Esophagus muscularis mucosa (tissue), 4 donors: ENCODE results near the gene KLHL29. TPM values are rescaled to one million over a fixed set of nuclear protein-coding genes. Genes with fewer than 3 reads are reported as not detected.

Source experiments
- DNase-seq: peaks from one replicate; pipeline ENCODE4 v3.0.0-alpha.2; 2017; ENCODE audit errors: extremely low spot score
- H3K27ac ChIP-seq, 4 donors: fragments of 200-600 bp; sonication (generic); replicated peaks in 1 of 4; 1 replicate in 3 of 4; 2 replicates in 1 of 4; pipeline ENCODE4 v1.5.1; 2016 to 2019; ENCODE audit warnings: mild to moderate bottlenecking in 1 of 4
- H3K27me3 ChIP-seq, 4 donors: fragments of 200-600 bp; sonication (generic); one replicate each; pipeline versions ENCODE4 v1.5.1 to v1.6.0; 2016 to 2019
- H3K36me3 ChIP-seq, 4 donors: fragments of 200-600 bp; sonication (generic); one replicate each; pipeline ENCODE4 v1.5.1; 2016 to 2019
- H3K4me1 ChIP-seq, 4 donors: fragments of 200-600 bp; sonication (generic); one replicate each; pipeline ENCODE4 v1.5.1; 2016 to 2019
- H3K4me3 ChIP-seq, 4 donors: fragments of 200-600 bp; sonication (generic); 1 replicate in 2 of 4; 2 replicates in 2 of 4; pipeline ENCODE4 v1.5.1; 2016 to 2019; ENCODE audit warnings: mild to moderate bottlenecking in 4 of 4, moderate library complexity in 1 of 4
- H3K9me3 ChIP-seq, 4 donors: fragments of 200-600 bp; sonication (generic); 1 replicate in 3 of 4; 2 replicates in 1 of 4; pipeline ENCODE4 v1.5.1; 2016 to 2019
- CTCF ChIP-seq, 3 experiments: fragments of 200-600 bp in 2 of 3; fragments of 450-650 bp in 1 of 3; sonication (generic) in 2 of 3; IDR thresholded peaks; one replicate each; pipeline ENCODE4 v1.5.1; 2017 to 2019; ENCODE audit warnings: antibody characterized with exemption in 3 of 3, mild to moderate bottlenecking in 2 of 3, moderate library complexity in 1 of 3
- EP300 ChIP-seq: sonication (generic); formaldehyde crosslinking; IDR thresholded peaks from one replicate; pipeline ENCODE4 v1.6.1; 2017; ENCODE audit warnings: antibody characterized with exemption
- POLR2A ChIP-seq: fragments of 450-650 bp; IDR thresholded peaks from one replicate; pipeline ENCODE4 v1.6.1; 2017; ENCODE audit warnings: antibody characterized with exemption, moderate library complexity, mild to moderate bottlenecking, low read depth
- POLR2AphosphoS5 ChIP-seq, 2 donors: sonication (generic); formaldehyde crosslinking; IDR thresholded peaks; one replicate each; pipeline ENCODE4 v1.6.1; 2017; ENCODE audit warnings: antibody characterized with exemption in 2 of 2
- WGBS: methylation state at CpG from one replicate; pipeline ENCODE4 v1.1.5; 2018; 5-methylcytosine and 5-hydroxymethylcytosine counted together
- intact Hi-C: fragments of 100-400 bp; cut with DNase I; formaldehyde crosslinking; loops from one replicate; pipeline ENCODE4 v1.15.1; 2023
- total RNA-seq, 4 donors: library from RNA; depleted of rRNA; stranded (reverse); fragments of >200 nt; gene quantifications; one replicate each; pipeline versions ENCODE4 v1.1.0 to v1.2.1, GENCODE V29; 2016

Gene KLHL29
- total RNA-seq: 10 to 100 TPM; 22.0 to 26.1 (median 23.4) TPM

DNA sequence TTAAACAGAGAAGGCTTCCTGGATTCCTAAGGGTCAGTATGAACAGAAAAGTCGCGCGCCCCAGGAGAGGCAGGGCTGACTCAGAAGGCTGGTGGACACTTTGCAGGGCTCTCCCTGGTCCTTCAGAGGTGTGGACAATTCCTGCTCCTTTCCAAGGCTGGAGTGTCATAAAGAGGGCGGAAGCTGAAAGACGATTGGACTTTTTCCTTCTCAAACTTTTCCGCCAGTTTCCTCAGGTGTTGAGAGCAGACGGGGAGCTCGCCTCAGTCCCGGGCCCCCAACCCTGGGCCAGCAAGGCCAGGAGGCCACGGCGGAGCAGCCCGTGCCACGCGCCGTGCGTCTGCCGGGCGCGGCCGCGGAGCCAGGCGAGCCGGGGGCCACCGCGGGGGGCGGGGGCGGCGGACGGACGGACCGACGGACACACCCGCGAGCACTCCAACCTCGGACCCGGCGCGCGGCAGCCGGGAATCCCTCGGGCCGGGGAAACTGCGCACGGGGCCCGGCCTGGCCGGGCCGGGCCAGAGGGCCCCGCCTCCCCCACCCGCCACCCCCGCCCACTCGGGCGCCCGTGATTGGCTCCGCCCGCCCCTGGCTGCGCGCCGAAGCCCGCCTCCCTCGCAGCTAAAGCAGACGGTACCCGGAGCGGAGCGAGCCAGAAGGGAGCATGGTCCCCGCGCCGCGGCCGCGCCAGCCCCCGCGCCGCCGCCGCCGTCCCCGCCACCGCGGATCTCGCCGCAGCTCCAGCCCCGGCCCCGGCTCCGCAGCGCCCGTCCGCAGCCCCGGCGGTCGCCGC is at the start of gene KLHL29:
TSS of gene KLHL29 (plus strand) at position 629 of the 793 bp plus-strand sequence. CDS start 177,018 bp downstream, outside the sequence.
- Histone ChIP-seq H3K36me3 (no peaks in the 10 kb centered on the region), H3K4me3 (peak within 1 kb of the TSS; percentile 89 to 96 (median 92)), H3K9me3 (no peaks in the 10 kb centered on the region), H3K27me3 (peaks cover 0 to 11% (median 0%) of the 10 kb centered on the region in 4 donors), H3K4me1 (peaks cover 16 to 44% (median 40%) of the 10 kb centered on the region in 4 donors), H3K27ac (peak within 1 kb of the TSS; percentile 94 to 97 (median 95))
- WGBS: no CpG with 5 or more reads among the region's 91 CpGs
- intact Hi-C loops: loop anchor here (5.0 to 10.0 kb wide), 2 partner anchors 80 to 238 kb away; no protein-coding TSS in a partner anchor
- peak; percentile 95 for DNase-seq
- TF ChIP-seq EP300 (no peak), POLR2AphosphoS5 (IDR thresholded peaks at IDR 0.05) (peak; percentile 92 to 93), POLR2A (no peak), CTCF (IDR thresholded peaks at IDR 0.05) (no peak)

DNA sequence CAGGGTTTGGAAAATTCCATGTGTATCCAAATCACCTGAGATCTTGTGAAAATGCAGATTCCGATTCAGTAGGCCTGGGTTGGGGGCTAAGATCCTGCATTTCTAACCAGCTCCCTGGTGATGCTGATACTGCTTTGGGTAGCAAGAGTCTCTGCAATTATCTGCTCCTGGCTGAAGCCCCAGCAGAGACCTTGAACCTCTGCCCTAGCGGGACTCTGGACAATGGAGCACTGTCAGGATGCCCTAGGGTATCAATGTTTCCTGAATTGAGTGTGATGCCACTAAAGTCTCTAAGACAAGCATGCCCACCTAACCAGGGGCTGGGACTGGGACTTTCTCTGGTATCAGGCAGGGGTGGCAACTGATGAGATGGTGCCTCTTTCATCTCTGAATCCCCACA is 49.4 kb upstream of the KLHL29 start:
- no peaks in the 10 kb centered on the region for H3K36me3 ChIP-seq
- peaks cover 0 to 7% (median 0%) of the 10 kb centered on the region in 4 donors for H3K27me3 ChIP-seq
- no peak overlapping the region for H3K27ac ChIP-seq
- no peak for TF ChIP-seq EP300
- no peak for TF ChIP-seq POLR2A
- H3K9me3 ChIP-seq: peaks cover 0 to 6% (median 2%) of the 10 kb centered on the region in 4 donors
- 88% methylated on average over 2 of the region's 2 CpGs for WGBS
- H3K4me1 ChIP-seq: peaks cover 0 to 7% (median 2%) of the 10 kb centered on the region in 4 donors
- H3K4me3 ChIP-seq: no peak overlapping the region
- DNase-seq: no peak
- intact Hi-C loops: loop anchor here (10.0 kb wide), 1 partner anchor 211 kb away; no protein-coding TSS in a partner anchor

DNA sequence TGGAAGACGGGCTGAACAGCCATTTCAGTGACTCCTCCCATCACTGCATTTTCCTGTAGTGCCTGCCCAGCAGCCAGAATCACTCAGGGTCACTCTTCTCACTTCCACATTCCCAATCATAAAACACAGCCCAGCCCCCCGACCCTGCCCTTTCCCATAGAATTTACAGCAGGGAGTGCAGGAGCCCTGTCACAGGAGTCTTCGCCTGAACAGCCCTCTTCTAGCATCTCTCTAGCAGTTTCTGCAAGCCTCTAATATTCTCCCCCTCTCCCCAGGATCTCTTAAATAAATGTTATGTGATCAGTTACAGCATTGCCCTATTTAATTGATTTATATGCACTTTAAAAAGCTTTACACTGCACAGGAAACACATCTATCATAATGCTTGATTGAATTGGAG is 42.9 kb upstream of the KLHL29 start:
- WGBS: 60% methylated on average over 3 of the region's 3 CpGs
- Histone ChIP-seq H3K9me3 (peaks cover 0 to 15% (median 10%) of the 10 kb centered on the region in 4 donors), H3K27me3 (no peaks in the 10 kb centered on the region), H3K27ac (no peak overlapping the region), H3K4me3 (no peak overlapping the region), H3K4me1 (no peaks in the 10 kb centered on the region), H3K36me3 (no peaks in the 10 kb centered on the region)
- intact Hi-C loops: no loop called here
- no peak for DNase-seq
- no peak for TF ChIP-seq EP300
- no peak for TF ChIP-seq CTCF (IDR thresholded peaks at IDR 0.05)
- TF ChIP-seq POLR2A: no peak
- no peak for TF ChIP-seq POLR2AphosphoS5 (IDR thresholded peaks at IDR 0.05)

DNA sequence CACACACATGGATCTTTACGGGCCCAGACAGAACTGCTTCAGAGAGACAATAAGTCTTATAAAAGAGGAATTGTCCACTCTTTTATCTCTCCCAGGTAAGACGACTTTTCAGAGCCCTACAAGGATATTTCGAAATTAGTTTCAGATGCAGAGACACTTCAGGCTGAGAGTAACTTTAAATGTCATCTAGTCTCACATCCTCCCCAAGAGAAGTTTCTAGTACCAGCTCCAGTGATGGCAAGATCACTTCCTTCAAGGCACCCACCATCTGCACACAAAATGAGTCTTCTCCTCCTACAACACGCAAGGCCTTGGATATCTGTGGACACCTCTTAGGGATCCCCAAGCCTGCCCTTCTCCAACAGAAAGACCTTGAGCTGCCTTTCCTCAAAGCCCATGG is 39.0 kb upstream of the KLHL29 start:
- peaks cover 0 to 8% (median 4%) of the 10 kb centered on the region in 4 donors for H3K4me1 ChIP-seq
- no peak overlapping the region for H3K4me3 ChIP-seq
- 92% methylated on average over 4 of the region's 4 CpGs for WGBS
- TF ChIP-seq POLR2A (no peak), EP300 (no peak), POLR2AphosphoS5 (IDR thresholded peaks at IDR 0.05) (no peak), CTCF (IDR thresholded peaks at IDR 0.05) (no peak)
- H3K9me3 ChIP-seq: peaks cover 0 to 5% (median 2%) of the 10 kb centered on the region in 4 donors
- intact Hi-C loops: loop anchor here (5.0 kb wide), 1 partner anchor 54 kb away; no protein-coding TSS in a partner anchor
- H3K27ac ChIP-seq: no peak overlapping the region
- DNase-seq: no peak
- H3K36me3 ChIP-seq: no peaks in the 10 kb centered on the region
- no peaks in the 10 kb centered on the region for H3K27me3 ChIP-seq

- no peak for TF ChIP-seq POLR2AphosphoS5 (IDR thresholded peaks at IDR 0.05)
- no peak for TF ChIP-seq EP300
- TF ChIP-seq POLR2A: no peak
- no peak for TF ChIP-seq CTCF (IDR thresholded peaks at IDR 0.05)
- peaks cover 3 to 16% (median 11%) of the 10 kb centered on the region in 4 donors for H3K4me1 ChIP-seq
- no peaks in the 10 kb centered on the region for H3K27me3 ChIP-seq
- no peak overlapping the region for H3K27ac ChIP-seq
- H3K36me3 ChIP-seq: no peaks in the 10 kb centered on the region
- H3K9me3 ChIP-seq: no peaks in the 10 kb centered on the region
- DNase-seq: no peak
- WGBS: 84% methylated on average over 8 of the region's 8 CpGs
- intact Hi-C loops: loop anchor here (5.0 kb wide), 1 partner anchor 54 kb away; no protein-coding TSS in a partner anchor
- no peak overlapping the region for H3K4me3 ChIP-seq
Measured at GRCh38 chr2:23346781-23347180, 38.2 kb upstream of the KLHL29 start.
